ENCODE measurements around the gene MCEE. TPM values are rescaled to one million over a fixed set of nuclear protein-coding genes. Genes with fewer than 3 reads are reported as not detected.

Gene MCEE
- total RNA-seq, 1 experiment from 2014 or later, result 11.8 TPM

- Histone ChIP-seq H3K4me1 (ENCODE audit: insufficient read depth, low read length, poor library complexity, severe bottlenecking) (peaks cover 10% of the 10 kb centered on the region), H3K4me3 (ENCODE audit: low read depth, low read length, poor library complexity, severe bottlenecking) (no peak overlapping the region), H3K9me3 (ENCODE audit: low read depth, low read length, poor library complexity, severe bottlenecking) (no peaks in the 10 kb centered on the region), H3K27me3 (replicated peaks; ENCODE audit: insufficient read depth, low read depth, low read length, poor library complexity) (peaks cover 3% of the 10 kb centered on the region), H3K27ac (ENCODE audit: low read depth, low read length, poor library complexity, severe bottlenecking) (no peak overlapping the region), H3K36me3 (ENCODE audit: insufficient read depth, low read length, poor library complexity, severe bottlenecking) (no peaks in the 10 kb centered on the region)
- TF ChIP-seq, protein P1, sequence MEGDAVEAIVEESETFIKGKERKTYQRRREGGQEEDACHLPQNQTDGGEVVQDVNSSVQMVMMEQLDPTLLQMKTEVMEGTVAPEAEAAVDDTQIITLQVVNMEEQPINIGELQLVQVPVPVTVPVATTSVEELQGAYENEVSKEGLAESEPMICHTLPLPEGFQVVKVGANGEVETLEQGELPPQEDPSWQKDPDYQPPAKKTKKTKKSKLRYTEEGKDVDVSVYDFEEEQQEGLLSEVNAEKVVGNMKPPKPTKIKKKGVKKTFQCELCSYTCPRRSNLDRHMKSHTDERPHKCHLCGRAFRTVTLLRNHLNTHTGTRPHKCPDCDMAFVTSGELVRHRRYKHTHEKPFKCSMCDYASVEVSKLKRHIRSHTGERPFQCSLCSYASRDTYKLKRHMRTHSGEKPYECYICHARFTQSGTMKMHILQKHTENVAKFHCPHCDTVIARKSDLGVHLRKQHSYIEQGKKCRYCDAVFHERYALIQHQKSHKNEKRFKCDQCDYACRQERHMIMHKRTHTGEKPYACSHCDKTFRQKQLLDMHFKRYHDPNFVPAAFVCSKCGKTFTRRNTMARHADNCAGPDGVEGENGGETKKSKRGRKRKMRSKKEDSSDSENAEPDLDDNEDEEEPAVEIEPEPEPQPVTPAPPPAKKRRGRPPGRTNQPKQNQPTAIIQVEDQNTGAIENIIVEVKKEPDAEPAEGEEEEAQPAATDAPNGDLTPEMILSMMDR (conservative IDR thresholded peaks at IDR 0.05; ENCODE audit: low read depth, low read length), result no peak
- no peak for TF ChIP-seq EZH2 (IDR thresholded peaks at IDR 0.05; ENCODE audit: borderline replicate concordance, low read depth, low read length, poor library complexity, severe bottlenecking)
- no TSS peak for BruUV-seq (replicated peaks)
- ChIA-PET POLR2A (ENCODE audit: low non-redundant PET) (no interaction called here), CTCF (no interaction called here)
- intact Hi-C loops (cut with micrococcal nuclease; ENCODE audit: unreplicated experiment), result no loop called here
- DNase-seq (ENCODE audit: low spot score), result no peak
These were observed 66.8 kb downstream of the MCEE start for GRCh38 chr2:71063216-71063615.

DNA sequence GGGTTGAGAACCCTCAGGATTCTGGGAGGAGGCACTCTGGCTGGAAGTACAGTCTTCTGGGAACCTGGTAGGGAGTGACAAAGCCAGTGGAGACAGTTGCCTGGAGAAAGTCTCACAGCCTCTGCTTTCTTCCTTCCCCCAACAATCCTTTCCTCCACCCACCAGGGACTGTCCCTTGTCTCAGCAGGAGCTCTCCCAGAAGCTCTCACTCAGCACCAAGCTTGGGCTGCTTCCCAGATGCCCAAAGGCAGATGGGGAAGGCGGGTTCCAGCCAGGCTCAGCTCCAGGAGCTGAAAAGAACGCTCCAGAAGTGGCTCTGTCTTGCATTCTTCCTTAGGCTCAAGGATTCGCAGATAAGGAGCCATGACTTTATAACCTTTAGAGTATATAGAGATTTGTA lies 69.2 kb downstream of the MCEE start:
- Histone ChIP-seq H3K4me3 (ENCODE audit: low read depth, low read length, poor library complexity, severe bottlenecking) (no peak overlapping the region), H3K9me3 (ENCODE audit: low read depth, low read length, poor library complexity, severe bottlenecking) (no peaks in the 10 kb centered on the region), H3K27me3 (replicated peaks; ENCODE audit: insufficient read depth, low read depth, low read length, poor library complexity) (peaks cover 3% of the 10 kb centered on the region), H3K4me1 (ENCODE audit: insufficient read depth, low read length, poor library complexity, severe bottlenecking) (peaks cover 5% of the 10 kb centered on the region), H3K27ac (ENCODE audit: low read depth, low read length, poor library complexity, severe bottlenecking) (no peak overlapping the region), H3K36me3 (ENCODE audit: insufficient read depth, low read length, poor library complexity, severe bottlenecking) (no peaks in the 10 kb centered on the region)
- intact Hi-C loops (cut with micrococcal nuclease; ENCODE audit: unreplicated experiment), result no loop called here
- ChIA-PET CTCF (no interaction called here), POLR2A (ENCODE audit: low non-redundant PET) (no interaction called here)
- DNase-seq (ENCODE audit: low spot score), result peak; percentile 42
- TF ChIP-seq, protein P1 (conservative IDR thresholded peaks at IDR 0.05; ENCODE audit: low read depth, low read length), result no peak
- no peak for TF ChIP-seq EZH2 (IDR thresholded peaks at IDR 0.05; ENCODE audit: borderline replicate concordance, low read depth, low read length, poor library complexity, severe bottlenecking)
- no TSS peak for BruUV-seq (replicated peaks)

DNA sequence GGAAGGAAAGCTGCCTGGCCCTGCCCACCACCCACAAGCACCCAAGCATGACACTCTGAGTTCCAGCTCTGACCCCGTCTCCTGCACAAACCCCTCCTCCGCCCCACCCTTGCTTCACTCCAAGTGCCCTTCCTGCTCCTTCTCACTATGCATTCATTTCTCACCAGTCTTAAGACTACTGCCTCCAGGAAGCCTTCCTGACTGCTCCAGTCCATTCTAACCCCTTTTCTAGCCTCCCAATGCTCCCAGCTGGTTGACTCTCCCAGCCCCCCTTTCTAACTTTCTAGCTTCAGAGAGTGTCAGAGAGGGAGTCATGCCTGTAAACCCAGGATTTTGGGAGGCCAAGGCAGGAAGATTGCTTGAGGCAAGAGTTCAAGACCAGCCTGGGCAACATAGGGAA lies 69.8 kb downstream of the MCEE start:
- BruUV-seq (replicated peaks), result no TSS peak
- DNase-seq (ENCODE audit: low spot score), result no peak
- intact Hi-C loops (cut with micrococcal nuclease; ENCODE audit: unreplicated experiment), result no loop called here
- no peaks in the 10 kb centered on the region for H3K36me3 ChIP-seq (ENCODE audit: insufficient read depth, low read length, poor library complexity, severe bottlenecking)
- ChIA-PET POLR2A (ENCODE audit: low non-redundant PET) (no interaction called here), CTCF (no interaction called here)
- TF ChIP-seq, protein P1 (conservative IDR thresholded peaks at IDR 0.05; ENCODE audit: low read depth, low read length), result no peak
- TF ChIP-seq EZH2 (IDR thresholded peaks at IDR 0.05; ENCODE audit: borderline replicate concordance, low read depth, low read length, poor library complexity, severe bottlenecking), result no peak
- H3K27ac ChIP-seq (ENCODE audit: low read depth, low read length, poor library complexity, severe bottlenecking), result no peak overlapping the region
- H3K4me3 ChIP-seq (ENCODE audit: low read depth, low read length, poor library complexity, severe bottlenecking), result no peak overlapping the region
- no peaks in the 10 kb centered on the region for H3K9me3 ChIP-seq (ENCODE audit: low read depth, low read length, poor library complexity, severe bottlenecking)
- H3K4me1 ChIP-seq (ENCODE audit: insufficient read depth, low read length, poor library complexity, severe bottlenecking), result peaks cover 5% of the 10 kb centered on the region
- peaks cover 3% of the 10 kb centered on the region for H3K27me3 ChIP-seq (replicated peaks; ENCODE audit: insufficient read depth, low read depth, low read length, poor library complexity)

Other genes with a start within 250 kb of the MCEE start
- gene VAX2, start 229.7 kb downstream of the MCEE start, total RNA-seq (2021), result 8.2 and 11.6 TPM in 2 replicates
- gene ATP6V1B1, start 194.3 kb downstream of the MCEE start, total RNA-seq (2021), result 6.4 and 6.5 TPM in 2 replicates
- gene ANKRD53, start 151.6 kb downstream of the MCEE start, total RNA-seq (2021), result 0.50 and 0.64 TPM in 2 replicates
- gene TEX261, start 135.4 kb downstream of the MCEE start, total RNA-seq (2021), result 52.6 and 60.9 TPM in 2 replicates
- 64.2 and 64.4 TPM in 2 replicates for gene NAGK, start 61.6 kb downstream of the MCEE start, total RNA-seq (2021)
- gene MPHOSPH10, start 405 bp upstream of the MCEE start, total RNA-seq (2021), result 56.4 and 66.3 TPM in 2 replicates
- 1.1 and 2.3 TPM in 2 replicates for gene PAIP2B, start 96.9 kb upstream of the MCEE start, total RNA-seq (2021)
- 113 and 126 TPM in 2 replicates for gene ZNF638, start 201.6 kb upstream of the MCEE start, total RNA-seq (2021)